GM12878 (cell line): ENCODE data around the gene IL32. TPM values are rescaled to one million over a fixed set of nuclear protein-coding genes. Genes with fewer than 3 reads are reported as not detected.

Experiments used
- ATAC-seq: fragments of 200-7000 bp; cut with Tn5 transposase; 3 replicates; pipeline ENCODE4 v1.9.1; 2020; ENCODE audit warnings: mild to moderate bottlenecking, moderate library complexity
- BruUV-seq: library from RNA; stranded (reverse); fragments of 400-500 nt; replicated peaks from 2 replicates; lab custom pipeline; 2021; lab: Mats Ljungman, UMichigan
- CTCF ChIA-PET: fragments of 300-600 bp; sonication (Branson Sonifier 250); formaldehyde crosslinking; extraction: SDS; loops from one replicate; lab custom pipeline; 2021; ENCODE audit warnings: inconsistent platforms; lab: Yijun Ruan, JAX
- POLR2A ChIA-PET: fragments of 350-600 bp; formaldehyde crosslinking; extraction: SDS; loops from one replicate; lab custom pipeline; 2021; ENCODE audit warnings: inconsistent platforms; lab: Charles Lee
- RAD21 ChIA-PET: fragments of 300-600 bp; sonication (Branson Sonifier 250); formaldehyde crosslinking; loops from one replicate; lab custom pipeline; 2023; ENCODE audit warnings: antibody characterized with exemption; ENCODE audit not compliant: unreplicated experiment; lab: Charles Lee
- SMC1A ChIA-PET: fragments of 300-600 bp; sonication (Branson Sonifier 250); formaldehyde crosslinking; loops from one replicate; lab custom pipeline; 2023; ENCODE audit not compliant: unreplicated experiment, uncharacterized antibody; lab: Charles Lee
- DNase-seq: peaks from one replicate; pipeline ENCODE4 v3.0.0-alpha.2; 2011; ENCODE audit warnings: low read depth, low spot score
- FAIRE-seq: peaks from 3 replicates; lab custom pipeline; 2011; peaks lifted over from hg19 to GRCh38; lab: Jason Lieb, UNC
- H2AFZ ChIP-seq: 2 replicates; pipeline ENCODE4 v1.6.0; 2011; ENCODE audit warnings: low read depth, low read length, control low read depth; ENCODE audit not compliant: control insufficient read depth
- H3K27ac ChIP-seq: 2 replicates; pipeline ENCODE4 v1.5.1; 2011; ENCODE audit warnings: control low read depth; ENCODE audit not compliant: control insufficient read depth, insufficient read depth
- H3K27me3 ChIP-seq, 2 experiments: replicated peaks in 1 of 2; 2 replicates each; pipeline versions ENCODE4 v1.6.0 to v1.6.1; 2011; ENCODE audit warnings: low read length in 1 of 2; ENCODE audit not compliant: control insufficient read depth in 2 of 2, insufficient read depth in 2 of 2
- H3K36me3 ChIP-seq, 2 experiments: 2 replicates each; pipeline ENCODE4 v1.5.1; 2011; ENCODE audit warnings: low read length in 1 of 2; ENCODE audit not compliant: control insufficient read depth in 2 of 2, insufficient read depth in 2 of 2
- H3K4me1 ChIP-seq: 2 replicates; pipeline ENCODE4 v1.6.1; 2011; ENCODE audit warnings: mild to moderate bottlenecking, low read length, moderate library complexity, mixed read lengths; ENCODE audit not compliant: control insufficient read depth, insufficient read depth
- H3K4me2 ChIP-seq: 2 replicates; pipeline ENCODE4 v1.6.0; 2011; ENCODE audit warnings: control low read depth; ENCODE audit not compliant: control insufficient read depth, insufficient read depth
- H3K4me3 ChIP-seq: fragments of 200-600 bp; sonication (generic); 2 replicates; pipeline ENCODE4 v1.5.1; 2016
- H3K79me2 ChIP-seq: 2 replicates; pipeline ENCODE4 v1.6.0; 2011; ENCODE audit warnings: low read length; ENCODE audit not compliant: control insufficient read depth, insufficient read depth
- H3K9ac ChIP-seq: 2 replicates; pipeline ENCODE4 v1.8.0; 2011; ENCODE audit warnings: low read length, control low read depth, mixed read lengths; ENCODE audit not compliant: control insufficient read depth, insufficient read depth
- H3K9me3 ChIP-seq: replicated peaks from 3 replicates; pipeline ENCODE4 v1.5.1; 2011; ENCODE audit warnings: mild to moderate bottlenecking, low read length; ENCODE audit not compliant: control insufficient read depth, insufficient read depth
- H4K20me1 ChIP-seq: 2 replicates; pipeline ENCODE4 v1.6.0; 2011; ENCODE audit not compliant: control insufficient read depth, insufficient read depth
- EZH2 ChIP-seq: IDR thresholded peaks from 2 replicates; pipeline ENCODE4 v1.6.1; 2012; ENCODE audit warnings: low read depth, mild to moderate bottlenecking, control low read depth, inconsistent platforms, low read length, borderline replicate concordance; ENCODE audit not compliant: control insufficient read depth
- JUNB ChIP-seq: IDR thresholded peaks from 2 replicates; pipeline ENCODE4 v1.6.1; 2016; ENCODE audit warnings: antibody characterized with exemption, mild to moderate bottlenecking
- MEF2A ChIP-seq: IDR thresholded peaks from 2 replicates; pipeline ENCODE4 v1.6.1; 2011; ENCODE audit warnings: low read depth, mild to moderate bottlenecking, low read length, moderate library complexity; ENCODE audit not compliant: insufficient read depth
- MXI1 ChIP-seq: fragments of 150-350 bp; IDR thresholded peaks from 2 replicates; pipeline ENCODE4 v1.6.1; 2011; ENCODE audit warnings: low read depth, mild to moderate bottlenecking, inconsistent platforms, low read length, improper control_type of control experiment
- RFX5 ChIP-seq: IDR thresholded peaks from 2 replicates; pipeline ENCODE4 v1.6.1; 2011; ENCODE audit warnings: low read depth, low read length, improper control_type of control experiment
- SMAD1 ChIP-seq: fragments of 450-650 bp; IDR thresholded peaks from 2 replicates; pipeline ENCODE4 v1.6.1; 2018; ENCODE audit warnings: mild to moderate bottlenecking, low read depth; ENCODE audit not compliant: partially characterized antibody
- SMC3 ChIP-seq: IDR thresholded peaks from 2 replicates; pipeline ENCODE4 v1.6.1; 2011; ENCODE audit warnings: low read length, improper control_type of control experiment, borderline replicate concordance
- TCF3 ChIP-seq: IDR thresholded peaks from 2 replicates; pipeline ENCODE4 v1.6.1; 2012; ENCODE audit warnings: low read depth, mild to moderate bottlenecking, low read length, borderline replicate concordance; ENCODE audit not compliant: insufficient read depth
- WGBS: methylation state at CpG from one replicate; pipeline ENCODE4 v1.1.6; 2016; ENCODE audit warnings: low lambda C conversion rate; ENCODE audit not compliant: insufficient replicate concordance, insufficient coverage; ENCODE audit errors: missing lambda C conversion rate; 5-methylcytosine and 5-hydroxymethylcytosine counted together
- in situ Hi-C: fragments of 300-500 bp; cut with MboI; formaldehyde crosslinking; loops from 9 replicates; pipeline ENCODE4 v1.14.3; 2018; ENCODE audit warnings: mixed read lengths
- intact Hi-C: fragments of 100-400 bp; cut with micrococcal nuclease; formaldehyde crosslinking; loops from one replicate; pipeline ENCODE4 v1.14.2; 2022; ENCODE audit not compliant: unreplicated experiment
- polyA plus RNA-seq, 11 experiments: library from polyadenylated mRNA; depleted of rRNA in 4 of 11; unstranded in 6 of 11; stranded (reverse) in 5 of 11; fragments of >200 nt; fragmentation: Nextera tagmentation in 4 of 11; fragmentation: Illumina TruSeq in 1 of 11; extraction: Ambion mirVana in 4 of 11; extraction: Trizol in 1 of 11; gene quantifications; 1 replicate in 1 of 11; 2 replicates in 10 of 11; pipeline versions ENCODE4 v1.2.1 to v1.2.3, GENCODE V29; 2011 to 2016; ENCODE audit warnings: inconsistent platforms in 2 of 11, missing spikeins in 2 of 11, low read depth in 1 of 11
- total RNA-seq, 4 experiments: library from RNA; depleted of rRNA in 3 of 4; stranded (reverse); fragments of >200 nt in 3 of 4; fragmentation: Illumina TruSeq in 1 of 4; extraction: Trizol in 1 of 4; gene quantifications; 2 replicates each; pipeline versions ENCODE4 v1.2.1 to v1.2.3, GENCODE V29; 2013 to 2021
- TF ChIP-seq, protein P1 (sequence below): fragments of 450-650 bp; IDR thresholded peaks from 2 replicates; pipeline ENCODE4 v1.6.1; 2016; ENCODE audit warnings: mild to moderate bottlenecking
- TF ChIP-seq, protein P2 (sequence below): fragments of 450-650 bp; IDR thresholded peaks from 2 replicates; pipeline ENCODE4 v1.6.1; 2017; ENCODE audit warnings: low read depth, mild to moderate bottlenecking, moderate library complexity
- TF ChIP-seq, protein P3 (sequence below): IDR thresholded peaks from 2 replicates; pipeline ENCODE4 v1.6.1; 2011; ENCODE audit warnings: mild to moderate bottlenecking, low read depth, low read length, moderate library complexity; ENCODE audit not compliant: insufficient replicate concordance
- TF ChIP-seq, protein P4 (sequence below): fragments of 450-650 bp; formaldehyde crosslinking; IDR thresholded peaks from 2 replicates; pipeline ENCODE4 v1.5.0; 2022; ENCODE audit warnings: mild to moderate bottlenecking, missing genetic modification characterization

IL32 gene
- total and polyA plus RNA-seq, 10 of the 15 experiments (the other 5 are each of a cell fraction or from before 2014, with no cell fraction given): 27.0 to 122 (median 55.8) TPM

GRCh38 chr16:3074860-3075522 lies 9.6 kb downstream of the IL32 start (continued):
- TF ChIP-seq, protein P1, sequence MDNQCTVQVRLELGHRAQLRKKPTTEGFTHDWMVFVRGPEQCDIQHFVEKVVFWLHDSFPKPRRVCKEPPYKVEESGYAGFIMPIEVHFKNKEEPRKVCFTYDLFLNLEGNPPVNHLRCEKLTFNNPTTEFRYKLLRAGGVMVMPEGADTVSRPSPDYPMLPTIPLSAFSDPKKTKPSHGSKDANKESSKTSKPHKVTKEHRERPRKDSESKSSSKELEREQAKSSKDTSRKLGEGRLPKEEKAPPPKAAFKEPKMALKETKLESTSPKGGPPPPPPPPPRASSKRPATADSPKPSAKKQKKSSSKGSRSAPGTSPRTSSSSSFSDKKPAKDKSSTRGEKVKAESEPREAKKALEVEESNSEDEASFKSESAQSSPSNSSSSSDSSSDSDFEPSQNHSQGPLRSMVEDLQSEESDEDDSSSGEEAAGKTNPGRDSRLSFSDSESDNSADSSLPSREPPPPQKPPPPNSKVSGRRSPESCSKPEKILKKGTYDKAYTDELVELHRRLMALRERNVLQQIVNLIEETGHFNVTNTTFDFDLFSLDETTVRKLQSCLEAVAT: 0 out of 2 replicates have a peak, but pooled peaks have one; percentile 37
- TF ChIP-seq, all 136 proteins: peak for 35

DNA sequence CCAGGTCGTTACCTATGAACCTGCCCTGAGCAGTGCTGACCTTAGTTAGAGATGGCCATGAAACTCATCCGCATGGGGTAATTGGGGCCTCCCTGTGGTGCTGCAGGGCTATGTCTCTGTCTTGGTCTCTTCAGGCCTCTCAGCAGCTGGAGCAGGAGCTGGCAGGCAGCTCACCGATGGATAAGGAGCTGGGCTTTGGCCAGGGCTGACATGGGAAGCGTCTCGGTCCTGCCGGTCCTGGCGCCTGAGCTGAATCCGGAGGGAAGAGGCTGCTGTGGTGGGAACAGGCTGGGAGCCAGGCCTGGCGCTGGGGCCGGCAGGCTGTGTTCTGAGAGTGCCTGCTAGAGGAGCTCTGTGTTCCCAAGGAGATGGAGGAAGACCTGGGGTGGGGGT lies 10.1 kb downstream of the IL32 start:
- Histone ChIP-seq H3K27ac (peak overlapping the region; percentile 77), H3K4me3 (peak overlapping the region; percentile 55), H3K9ac (peak overlapping the region; percentile 49), H3K4me2 (peak overlapping the region; percentile 72), H3K36me3 (no peaks in the 10 kb centered on the region), H3K9me3 (peaks cover 8% of the 10 kb centered on the region), H3K79me2 (no peaks in the 10 kb centered on the region), H3K27me3 (no peaks in the 10 kb centered on the region), H3K4me1 (peaks cover 45% of the 10 kb centered on the region), H4K20me1 (no peaks in the 10 kb centered on the region), H2AFZ (no peak overlapping the region)
- WGBS: 79% methylated on average over 8 of the region's 10 CpGs
- no TSS peak for BruUV-seq
- intact Hi-C loops: no loop called here
- ChIA-PET SMC1A (interaction anchor here (1.0 to 6.1 kb wide), 6 partner anchors 10 to 56 kb away, joined by 3 to 52 read pairs (median 7); partner anchors contain the start of gene IL32), RAD21 (interaction anchor here (1.1 to 3.5 kb wide), 5 partner anchors 9 to 61 kb away, joined by 3 to 14 read pairs (median 4); partner anchors contain the start of gene IL32), CTCF (interaction anchor here (0.9 to 6.0 kb wide), 9 partner anchors 11 to 53 kb away, joined by 3 to 42 read pairs (median 9); partner anchors contain the start of gene IL32), POLR2A (interaction anchor here (1.0 to 4.4 kb wide), 3 partner anchors 10 to 59 kb away, joined by 4 to 38 read pairs (median 10); partner anchors contain the start of genes IL32 and ZNF213)
- DNase-seq: no peak
- FAIRE-seq: no peak
- in situ Hi-C loops: no loop called here
- ATAC-seq: peak; percentile 42
- TF ChIP-seq MXI1 (no peak), SMC3 (no peak), JUNB (no peak), RFX5 (no peak), SMAD1 (no peak), EZH2 (no peak), MEF2A (no peak), TCF3 (no peak)
- TF ChIP-seq, protein P2, sequence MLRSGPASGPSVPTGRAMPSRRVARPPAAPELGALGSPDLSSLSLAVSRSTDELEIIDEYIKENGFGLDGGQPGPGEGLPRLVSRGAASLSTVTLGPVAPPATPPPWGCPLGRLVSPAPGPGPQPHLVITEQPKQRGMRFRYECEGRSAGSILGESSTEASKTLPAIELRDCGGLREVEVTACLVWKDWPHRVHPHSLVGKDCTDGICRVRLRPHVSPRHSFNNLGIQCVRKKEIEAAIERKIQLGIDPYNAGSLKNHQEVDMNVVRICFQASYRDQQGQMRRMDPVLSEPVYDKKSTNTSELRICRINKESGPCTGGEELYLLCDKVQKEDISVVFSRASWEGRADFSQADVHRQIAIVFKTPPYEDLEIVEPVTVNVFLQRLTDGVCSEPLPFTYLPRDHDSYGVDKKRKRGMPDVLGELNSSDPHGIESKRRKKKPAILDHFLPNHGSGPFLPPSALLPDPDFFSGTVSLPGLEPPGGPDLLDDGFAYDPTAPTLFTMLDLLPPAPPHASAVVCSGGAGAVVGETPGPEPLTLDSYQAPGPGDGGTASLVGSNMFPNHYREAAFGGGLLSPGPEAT: no peak
- TF ChIP-seq, protein P3, sequence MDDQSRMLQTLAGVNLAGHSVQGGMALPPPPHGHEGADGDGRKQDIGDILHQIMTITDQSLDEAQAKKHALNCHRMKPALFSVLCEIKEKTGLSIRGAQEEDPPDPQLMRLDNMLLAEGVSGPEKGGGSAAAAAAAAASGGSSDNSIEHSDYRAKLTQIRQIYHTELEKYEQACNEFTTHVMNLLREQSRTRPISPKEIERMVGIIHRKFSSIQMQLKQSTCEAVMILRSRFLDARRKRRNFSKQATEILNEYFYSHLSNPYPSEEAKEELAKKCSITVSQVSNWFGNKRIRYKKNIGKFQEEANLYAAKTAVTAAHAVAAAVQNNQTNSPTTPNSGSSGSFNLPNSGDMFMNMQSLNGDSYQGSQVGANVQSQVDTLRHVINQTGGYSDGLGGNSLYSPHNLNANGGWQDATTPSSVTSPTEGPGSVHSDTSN: no peak
- TF ChIP-seq, protein P4, sequence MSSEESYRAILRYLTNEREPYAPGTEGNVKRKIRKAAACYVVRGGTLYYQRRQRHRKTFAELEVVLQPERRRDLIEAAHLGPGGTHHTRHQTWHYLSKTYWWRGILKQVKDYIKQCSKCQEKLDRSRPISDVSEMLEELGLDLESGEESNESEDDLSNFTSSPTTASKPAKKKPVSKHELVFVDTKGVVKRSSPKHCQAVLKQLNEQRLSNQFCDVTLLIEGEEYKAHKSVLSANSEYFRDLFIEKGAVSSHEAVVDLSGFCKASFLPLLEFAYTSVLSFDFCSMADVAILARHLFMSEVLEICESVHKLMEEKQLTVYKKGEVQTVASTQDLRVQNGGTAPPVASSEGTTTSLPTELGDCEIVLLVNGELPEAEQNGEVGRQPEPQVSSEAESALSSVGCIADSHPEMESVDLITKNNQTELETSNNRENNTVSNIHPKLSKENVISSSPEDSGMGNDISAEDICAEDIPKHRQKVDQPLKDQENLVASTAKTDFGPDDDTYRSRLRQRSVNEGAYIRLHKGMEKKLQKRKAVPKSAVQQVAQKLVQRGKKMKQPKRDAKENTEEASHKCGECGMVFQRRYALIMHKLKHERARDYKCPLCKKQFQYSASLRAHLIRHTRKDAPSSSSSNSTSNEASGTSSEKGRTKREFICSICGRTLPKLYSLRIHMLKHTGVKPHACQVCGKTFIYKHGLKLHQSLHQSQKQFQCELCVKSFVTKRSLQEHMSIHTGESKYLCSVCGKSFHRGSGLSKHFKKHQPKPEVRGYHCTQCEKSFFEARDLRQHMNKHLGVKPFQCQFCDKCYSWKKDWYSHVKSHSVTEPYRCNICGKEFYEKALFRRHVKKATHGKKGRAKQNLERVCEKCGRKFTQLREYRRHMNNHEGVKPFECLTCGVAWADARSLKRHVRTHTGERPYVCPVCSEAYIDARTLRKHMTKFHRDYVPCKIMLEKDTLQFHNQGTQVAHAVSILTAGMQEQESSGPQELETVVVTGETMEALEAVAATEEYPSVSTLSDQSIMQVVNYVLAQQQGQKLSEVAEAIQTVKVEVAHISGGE (CRISPR knock-in tag): no peak
